ENCODE results near the gene ALPP.
"Not testable (repeated sequence)": the region's sequence is repeated elsewhere in the genome, so short reads cannot be mapped to it uniquely, and the experiment has no call there.

- not testable (repeated sequence) for TF ChIP-seq POLR2A (IDR thresholded peaks at IDR 0.05)
- TF ChIP-seq, protein P1, sequence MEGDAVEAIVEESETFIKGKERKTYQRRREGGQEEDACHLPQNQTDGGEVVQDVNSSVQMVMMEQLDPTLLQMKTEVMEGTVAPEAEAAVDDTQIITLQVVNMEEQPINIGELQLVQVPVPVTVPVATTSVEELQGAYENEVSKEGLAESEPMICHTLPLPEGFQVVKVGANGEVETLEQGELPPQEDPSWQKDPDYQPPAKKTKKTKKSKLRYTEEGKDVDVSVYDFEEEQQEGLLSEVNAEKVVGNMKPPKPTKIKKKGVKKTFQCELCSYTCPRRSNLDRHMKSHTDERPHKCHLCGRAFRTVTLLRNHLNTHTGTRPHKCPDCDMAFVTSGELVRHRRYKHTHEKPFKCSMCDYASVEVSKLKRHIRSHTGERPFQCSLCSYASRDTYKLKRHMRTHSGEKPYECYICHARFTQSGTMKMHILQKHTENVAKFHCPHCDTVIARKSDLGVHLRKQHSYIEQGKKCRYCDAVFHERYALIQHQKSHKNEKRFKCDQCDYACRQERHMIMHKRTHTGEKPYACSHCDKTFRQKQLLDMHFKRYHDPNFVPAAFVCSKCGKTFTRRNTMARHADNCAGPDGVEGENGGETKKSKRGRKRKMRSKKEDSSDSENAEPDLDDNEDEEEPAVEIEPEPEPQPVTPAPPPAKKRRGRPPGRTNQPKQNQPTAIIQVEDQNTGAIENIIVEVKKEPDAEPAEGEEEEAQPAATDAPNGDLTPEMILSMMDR (IDR thresholded peaks at IDR 0.05): not testable (repeated sequence)
Measured at GRCh38 chr2:232381204-232382031, 2.9 kb downstream of the ALPP start.

All from Peyer's patch (tissue), 4 donors.